Measurements from ENCODE around the gene MAP4K4. TPM values are rescaled to one million over a fixed set of nuclear protein-coding genes. Genes with fewer than 3 reads are reported as not detected.

MAP4K4 gene
- total RNA-seq, 2 experiments from 2014 or later, result 67.2 to 181 TPM

DNA sequence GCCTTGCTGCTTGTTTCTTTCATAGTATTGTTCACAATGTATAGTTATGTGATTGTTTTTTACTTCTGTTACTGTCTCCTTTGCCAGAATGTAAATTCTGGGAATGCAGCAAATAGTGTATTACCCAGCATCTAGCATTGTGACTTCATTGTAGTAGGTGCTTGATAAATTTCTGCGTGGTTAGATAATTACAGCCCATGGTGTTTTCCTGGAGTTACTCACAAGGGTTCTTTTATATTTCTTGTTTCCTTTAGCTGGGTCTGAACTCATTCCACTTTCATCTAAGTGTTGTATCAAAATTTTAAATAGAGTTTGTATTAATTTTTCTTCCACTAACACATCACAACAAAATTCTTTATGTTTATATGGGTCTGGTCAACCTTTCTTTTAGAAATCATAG lies 132.6 kb downstream of the MAP4K4 start:
- no peak overlapping the region for H2AFZ ChIP-seq (ENCODE audit: low read length)
- ChIA-PET POLR2A (no interaction called here), CTCF (ENCODE audit: unreplicated experiment) (no interaction called here)
- no peak overlapping the region for H3K4me2 ChIP-seq (ENCODE audit: low read length)
- intact Hi-C loops (cut with micrococcal nuclease; ENCODE audit: unreplicated experiment), result loop anchor here (2.0 to 10.0 kb wide), 4 partner anchors 133 to 485 kb away; partner anchors contain the start of gene MAP4K4
- no peaks in the 10 kb centered on the region for H3K79me2 ChIP-seq (ENCODE audit: insufficient read depth, low read depth, low read length)
- H3K9me2 ChIP-seq (ENCODE audit: insufficient read depth, low read length), result no peaks in the 10 kb centered on the region
- DNase-seq (ENCODE audit: low spot score), result no peak
- no peaks in the 10 kb centered on the region for H3K9me3 ChIP-seq (ENCODE audit: low read length)
- peaks cover 31% of the 10 kb centered on the region for H3K4me1 ChIP-seq (ENCODE audit: insufficient read depth, low read length, poor library complexity, severe bottlenecking)
- BruUV-seq (replicated peaks), result no TSS peak
- H3K27ac ChIP-seq (ENCODE audit: low read depth, low read length, poor library complexity, severe bottlenecking), result no peak overlapping the region
- TF ChIP-seq, protein P1, sequence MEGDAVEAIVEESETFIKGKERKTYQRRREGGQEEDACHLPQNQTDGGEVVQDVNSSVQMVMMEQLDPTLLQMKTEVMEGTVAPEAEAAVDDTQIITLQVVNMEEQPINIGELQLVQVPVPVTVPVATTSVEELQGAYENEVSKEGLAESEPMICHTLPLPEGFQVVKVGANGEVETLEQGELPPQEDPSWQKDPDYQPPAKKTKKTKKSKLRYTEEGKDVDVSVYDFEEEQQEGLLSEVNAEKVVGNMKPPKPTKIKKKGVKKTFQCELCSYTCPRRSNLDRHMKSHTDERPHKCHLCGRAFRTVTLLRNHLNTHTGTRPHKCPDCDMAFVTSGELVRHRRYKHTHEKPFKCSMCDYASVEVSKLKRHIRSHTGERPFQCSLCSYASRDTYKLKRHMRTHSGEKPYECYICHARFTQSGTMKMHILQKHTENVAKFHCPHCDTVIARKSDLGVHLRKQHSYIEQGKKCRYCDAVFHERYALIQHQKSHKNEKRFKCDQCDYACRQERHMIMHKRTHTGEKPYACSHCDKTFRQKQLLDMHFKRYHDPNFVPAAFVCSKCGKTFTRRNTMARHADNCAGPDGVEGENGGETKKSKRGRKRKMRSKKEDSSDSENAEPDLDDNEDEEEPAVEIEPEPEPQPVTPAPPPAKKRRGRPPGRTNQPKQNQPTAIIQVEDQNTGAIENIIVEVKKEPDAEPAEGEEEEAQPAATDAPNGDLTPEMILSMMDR (conservative IDR thresholded peaks at IDR 0.05; ENCODE audit: low read length), result no peak
- no peak for TF ChIP-seq EZH2phosphoT487 (IDR thresholded peaks at IDR 0.05; ENCODE audit: borderline replicate concordance, low read depth, low read length)
- no peak overlapping the region for H3K4me3 ChIP-seq (ENCODE audit: low read depth, low read length, poor library complexity, severe bottlenecking)
- H4K20me1 ChIP-seq (ENCODE audit: insufficient read depth, low read length), result 0 out of 2 replicates have a peak, but pooled peaks cover 5% of the 10 kb centered on the region
- H3K36me3 ChIP-seq (ENCODE audit: insufficient read depth, low read length), result peaks cover 86% of the 10 kb centered on the region

DNA sequence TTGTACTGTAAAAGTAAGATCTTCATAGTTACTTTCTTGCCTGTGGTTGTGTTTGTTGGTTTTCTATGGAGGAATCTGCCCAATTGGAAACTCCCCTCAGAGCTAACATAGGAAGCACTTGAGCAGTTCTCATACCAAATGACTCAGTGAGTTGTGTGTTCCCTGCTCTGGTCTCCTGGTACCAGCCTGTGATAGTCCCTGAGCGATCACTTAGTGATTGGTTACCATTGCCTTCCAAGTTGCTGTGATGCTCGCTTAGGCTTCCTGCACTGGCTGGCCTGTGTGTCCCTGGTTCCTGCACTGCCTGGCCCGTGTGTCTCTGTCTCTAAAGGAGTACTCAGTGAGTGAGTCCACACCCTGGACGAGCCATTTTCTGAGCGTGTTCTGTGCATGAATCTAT lies 133.0 kb downstream of the MAP4K4 start:
- Histone ChIP-seq H3K79me2 (ENCODE audit: insufficient read depth, low read depth, low read length) (no peaks in the 10 kb centered on the region), H3K4me1 (ENCODE audit: insufficient read depth, low read length, poor library complexity, severe bottlenecking) (peaks cover 29% of the 10 kb centered on the region), H2AFZ (ENCODE audit: low read length) (no peak overlapping the region), H3K4me2 (ENCODE audit: low read length) (no peak overlapping the region), H3K27ac (ENCODE audit: low read depth, low read length, poor library complexity, severe bottlenecking) (no peak overlapping the region), H3K9me2 (ENCODE audit: insufficient read depth, low read length) (no peaks in the 10 kb centered on the region), H3K9me3 (ENCODE audit: low read length) (no peaks in the 10 kb centered on the region), H4K20me1 (ENCODE audit: insufficient read depth, low read length) (0 out of 2 replicates have a peak, but pooled peaks cover 5% of the 10 kb centered on the region), H3K36me3 (ENCODE audit: insufficient read depth, low read length) (peaks cover 86% of the 10 kb centered on the region), H3K4me3 (ENCODE audit: low read depth, low read length, poor library complexity, severe bottlenecking) (no peak overlapping the region)
- POLR2A ChIA-PET, result interaction anchor here (0.6 to 0.9 kb wide), 2 partner anchors 134 to 294 kb away, joined by 4 read pairs; partner anchors contain the start of gene MAP4K4
- no TSS peak for BruUV-seq (replicated peaks)
- intact Hi-C loops (cut with micrococcal nuclease; ENCODE audit: unreplicated experiment), result loop anchor here (2.0 to 10.0 kb wide), 4 partner anchors 134 to 486 kb away; partner anchors contain the start of gene MAP4K4
- TF ChIP-seq, protein P1 (conservative IDR thresholded peaks at IDR 0.05; ENCODE audit: low read length), result no peak
- DNase-seq (ENCODE audit: low spot score), result no peak
- CTCF ChIA-PET (ENCODE audit: unreplicated experiment), result no interaction called here

DNA sequence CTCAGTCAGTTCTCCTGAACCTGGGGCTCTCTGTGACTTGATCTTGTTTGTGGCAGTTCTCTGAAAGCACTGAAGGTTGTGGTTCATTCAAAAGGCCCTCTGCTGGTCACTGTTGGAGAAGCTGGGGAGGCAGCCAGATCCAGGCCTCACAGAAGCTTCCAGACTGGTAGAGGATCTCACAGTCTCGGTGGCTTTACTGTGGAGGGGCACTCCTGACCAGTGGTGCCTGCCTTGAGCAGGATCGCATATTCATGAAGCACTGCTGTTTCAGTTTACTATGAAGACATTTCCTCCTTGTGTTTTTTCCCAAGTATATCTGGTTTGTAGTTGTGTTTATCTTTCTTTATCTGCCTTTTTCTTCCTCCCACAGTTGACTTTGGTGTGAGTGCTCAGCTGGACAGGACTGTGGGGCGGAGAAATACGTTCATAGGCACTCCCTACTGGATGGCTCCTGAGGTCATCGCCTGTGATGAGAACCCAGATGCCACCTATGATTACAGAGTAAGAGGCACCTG lies 133.9 kb downstream of the MAP4K4 start:
- no TSS peak for BruUV-seq (replicated peaks)
- no peaks in the 10 kb centered on the region for H3K9me3 ChIP-seq (ENCODE audit: low read length)
- no peaks in the 10 kb centered on the region for H3K9me2 ChIP-seq (ENCODE audit: insufficient read depth, low read length)
- no peaks in the 10 kb centered on the region for H3K79me2 ChIP-seq (ENCODE audit: insufficient read depth, low read depth, low read length)
- no peak overlapping the region for H2AFZ ChIP-seq (ENCODE audit: low read length)
- no peak overlapping the region for H3K27ac ChIP-seq (ENCODE audit: low read depth, low read length, poor library complexity, severe bottlenecking)
- peak; percentile 77 for DNase-seq (ENCODE audit: low spot score)
- intact Hi-C loops (cut with micrococcal nuclease; ENCODE audit: unreplicated experiment), result loop anchor here (1.0 to 10.0 kb wide), 5 partner anchors 61 to 487 kb away; partner anchors contain the start of gene MAP4K4
- ChIA-PET POLR2A (interaction anchor here (0.9 kb wide), 1 partner anchor 134 kb away, joined by 4 read pairs; the partner anchor contains the start of gene MAP4K4), CTCF (ENCODE audit: unreplicated experiment) (no interaction called here)
- 0 out of 2 replicates have a peak, but pooled peaks cover 5% of the 10 kb centered on the region for H4K20me1 ChIP-seq (ENCODE audit: insufficient read depth, low read length)
- no peak for TF ChIP-seq EZH2phosphoT487 (IDR thresholded peaks at IDR 0.05; ENCODE audit: borderline replicate concordance, low read depth, low read length)
- TF ChIP-seq, protein P1 (conservative IDR thresholded peaks at IDR 0.05; ENCODE audit: low read length), result peak; percentile 87
- H3K4me1 ChIP-seq (ENCODE audit: insufficient read depth, low read length, poor library complexity, severe bottlenecking), result peaks cover 21% of the 10 kb centered on the region
- H3K4me2 ChIP-seq (ENCODE audit: low read length), result no peak overlapping the region
- H3K4me3 ChIP-seq (ENCODE audit: low read depth, low read length, poor library complexity, severe bottlenecking), result no peak overlapping the region
- peaks cover 86% of the 10 kb centered on the region for H3K36me3 ChIP-seq (ENCODE audit: insufficient read depth, low read length)
